ENCODE results near the gene CYP24A1.

- TF ChIP-seq CTCF (IDR thresholded peaks at IDR 0.05) (no peak), POLR2A (IDR thresholded peaks at IDR 0.05) (no peak)
These were observed 46.8 kb downstream of the CYP24A1 start for GRCh38 chr20:54126806-54127655.
